K562 (cell line): ENCODE data around the gene ENHO. TPM values are rescaled to one million over a fixed set of nuclear protein-coding genes. Genes with fewer than 3 reads are reported as not detected.

ENCODE experiments used
- ATAC-seq: fragments of 200-7000 bp; cut with Tn5 transposase; 3 replicates; pipeline ENCODE4 v1.9.1; 2020; ENCODE audit warnings: moderate library complexity
- BruUV-seq: library from RNA; stranded (reverse); fragments of 400-500 nt; replicated peaks from 2 replicates; lab custom pipeline; 2021; lab: Mats Ljungman, UMichigan
- CTCF ChIA-PET: fragments of 300-600 bp; formaldehyde crosslinking; extraction: SDS; loops from one replicate; lab custom pipeline; 2021; ENCODE audit warnings: low intra/inter-chr PET ratio; lab: Yijun Ruan, JAX
- POLR2A ChIA-PET: fragments of 300-600, 350-650 bp; sonication (Branson Sonifier 250); formaldehyde crosslinking; extraction: SDS; loops from one replicate; lab custom pipeline; 2021; ENCODE audit warnings: antibody characterized with exemption, inconsistent platforms; lab: Yijun Ruan, JAX
- DNase-seq, 4 experiments: peaks; one replicate each; pipeline versions ENCODE4 v3.0.0 to v3.0.0-alpha.2; 2011 to 2018; ENCODE audit warnings: low spot score in 3 of 4, mixed read lengths in 3 of 4; ENCODE audit errors: extremely low read depth in 1 of 4
- FAIRE-seq: peaks from 2 replicates; lab custom pipeline; 2011; peaks lifted over from hg19 to GRCh38; lab: Jason Lieb, UNC
- H2AFZ ChIP-seq: 2 replicates; pipeline ENCODE4 v1.6.0; 2011; ENCODE audit warnings: low read depth, low read length, control low read depth, inconsistent platforms
- H3K27ac ChIP-seq: fragments of 200-600 bp; 3 replicates; pipeline ENCODE4 v1.8.0; 2011; ENCODE audit warnings: low read depth, mild to moderate bottlenecking, control low read depth, inconsistent platforms, low read length, moderate library complexity, mixed read lengths; ENCODE audit errors: extremely low read depth
- H3K27me3 ChIP-seq, 2 experiments: fragments of 300-600 bp in 1 of 2; 2 replicates in 1 of 2; 3 replicates in 1 of 2; pipeline versions ENCODE4 v1.6.0 to v1.8.0; 2011; ENCODE audit warnings: inconsistent platforms in 2 of 2, low read length in 2 of 2, mild to moderate bottlenecking in 1 of 2, mixed read lengths in 1 of 2, moderate library complexity in 1 of 2; ENCODE audit not compliant: control insufficient read depth in 2 of 2, insufficient read depth in 2 of 2
- H3K36me3 ChIP-seq: fragments of 300-600 bp; 3 replicates; pipeline ENCODE4 v1.8.0; 2011; ENCODE audit warnings: mild to moderate bottlenecking, low read length, inconsistent platforms; ENCODE audit not compliant: control insufficient read depth, insufficient read depth
- H3K4me1 ChIP-seq, 2 experiments: fragments of 200-600 bp in 1 of 2; replicated peaks in 1 of 2; 2 replicates in 1 of 2; 3 replicates in 1 of 2; pipeline versions ENCODE4 v1.5.1 to v1.8.0; 2011; ENCODE audit warnings: inconsistent platforms in 2 of 2, low read length in 2 of 2, mild to moderate bottlenecking in 1 of 2, mixed read lengths in 1 of 2, moderate library complexity in 1 of 2; ENCODE audit not compliant: control insufficient read depth in 2 of 2, insufficient read depth in 2 of 2
- H3K4me2 ChIP-seq: 2 replicates; pipeline ENCODE4 v1.6.1; 2011; ENCODE audit warnings: low read length, control low read depth, inconsistent platforms, mixed read lengths; ENCODE audit not compliant: insufficient read depth
- H3K4me3 ChIP-seq: fragments of 200-600 bp; sonication (generic), shearing (Covaris generic); 2 replicates; pipeline ENCODE4 v1.5.1; 2016; ENCODE audit warnings: control low read depth, inconsistent platforms
- H3K79me2 ChIP-seq: fragments of 200-600 bp; 3 replicates; pipeline ENCODE4 v1.8.0; 2011; ENCODE audit warnings: low read length, inconsistent platforms; ENCODE audit not compliant: control insufficient read depth, insufficient read depth
- H3K9ac ChIP-seq, 2 experiments: 2 replicates each; pipeline versions ENCODE4 v1.6.0 to v1.6.1; 2011; ENCODE audit warnings: low read depth in 2 of 2, low read length in 2 of 2, control low read depth in 1 of 2, inconsistent platforms in 1 of 2, mild to moderate bottlenecking in 1 of 2, mixed read lengths in 1 of 2; ENCODE audit not compliant: insufficient read depth in 1 of 2
- H3K9me1 ChIP-seq: one replicate; pipeline ENCODE4 v1.6.0; 2011; ENCODE audit warnings: inconsistent platforms, mild to moderate bottlenecking, low read length, moderate library complexity; ENCODE audit not compliant: control insufficient read depth, insufficient read depth
- H3K9me3 ChIP-seq: replicated peaks from 2 replicates; pipeline ENCODE4 v1.5.1; 2011; ENCODE audit warnings: low read depth, low read length, inconsistent platforms; ENCODE audit not compliant: control insufficient read depth, insufficient read depth
- H4K20me1 ChIP-seq: replicated peaks from 2 replicates; pipeline ENCODE4 v1.6.1; 2011; ENCODE audit warnings: low read length, inconsistent platforms, mixed read lengths; ENCODE audit not compliant: control insufficient read depth, insufficient read depth
- RAD51 ChIP-seq: fragments of 450-650 bp; IDR thresholded peaks from 2 replicates; pipeline ENCODE4 v1.7.1; 2016; ENCODE audit warnings: low read depth, mild to moderate bottlenecking, borderline replicate concordance
- SP2 ChIP-seq: IDR thresholded peaks from 2 replicates; pipeline ENCODE4 v1.6.1; 2011; ENCODE audit warnings: mild to moderate bottlenecking, low read depth, low read length, moderate library complexity; ENCODE audit not compliant: poor library complexity, severe bottlenecking; ENCODE audit errors: extremely low read depth
- THAP12 ChIP-seq: fragments of 250-450 bp; sonication (Bioruptor Pico); IDR thresholded peaks from 2 replicates; pipeline ENCODE4 v1.9.0; 2021; ENCODE audit warnings: mild to moderate bottlenecking, inconsistent platforms
- ZFP36 ChIP-seq: fragments of 150-350 bp; IDR thresholded peaks from 2 replicates; pipeline ENCODE4 v1.6.1; 2018; ENCODE audit warnings: low read length, low read depth; ENCODE audit not compliant: partially characterized antibody
- WGBS: fragments of 100-300 bp; shearing (Covaris generic); methylation state at CpG from one replicate; pipeline ENCODE4 v1.1.6; 2016; ENCODE audit warnings: low coverage, mixed read lengths; ENCODE audit not compliant: insufficient coverage; ENCODE audit errors: missing lambda C conversion rate; 5-methylcytosine and 5-hydroxymethylcytosine counted together
- in situ Hi-C: fragments of 300-500 bp; cut with MboI; formaldehyde crosslinking; loops from 4 replicates; pipeline ENCODE4 v1.15.0; 2018; ENCODE audit warnings: inconsistent platforms, mixed read lengths
- intact Hi-C: fragments of 100-400 bp; cut with micrococcal nuclease; formaldehyde crosslinking; loops from 2 replicates; pipeline ENCODE4 v1.14.2; 2022
- polyA plus RNA-seq, 8 experiments: library from polyadenylated mRNA; depleted of rRNA in 4 of 8; stranded (reverse) in 5 of 8; unstranded in 3 of 8; fragments of >200 nt; fragmentation: Nextera tagmentation in 2 of 8; fragmentation: Illumina TruSeq in 1 of 8; extraction: Ambion mirVana in 2 of 8; extraction: Trizol in 1 of 8; gene quantifications; 2 replicates each; pipeline versions ENCODE4 v1.2.1 to v1.2.3, GENCODE V29; 2011 to 2014; ENCODE audit warnings: inconsistent platforms in 1 of 8, missing spikeins in 1 of 8
- total RNA-seq, 7 experiments: library from RNA; depleted of rRNA in 6 of 7; stranded (reverse); fragments of >200 nt in 6 of 7; fragmentation: Illumina TruSeq in 2 of 7; extraction: Trizol in 2 of 7; gene quantifications; 2 replicates each; pipeline versions ENCODE4 v1.2.1 to v1.2.3, GENCODE V29; 2011 to 2021; ENCODE audit warnings: low replicate concordance in 1 of 7

ENHO gene
- total and polyA plus RNA-seq, 9 of the 15 experiments (the other 6 are each of a cell fraction or from before 2014, with no cell fraction given), result 0.24 TPM; not detected in 8

GRCh38 chr9:34550681-34551270 lies 28.0 kb upstream of the ENHO start:
- Histone ChIP-seq H2AFZ (no peak overlapping the region), H3K9me1 (no peaks in the 10 kb centered on the region), H3K4me2 (no peak overlapping the region), H3K4me3 (no peak overlapping the region), H3K9ac (no peak overlapping the region), H3K27me3 (peaks cover 0 to 44% of the 10 kb centered on the region in 2 experiments; a peak in 3 of 5 replicates), H3K4me1 (peaks cover 0 to 5% of the 10 kb centered on the region in 2 experiments; a peak in 1 of 5 replicates), H4K20me1 (peaks cover 9% of the 10 kb centered on the region; the same call in 1 of the 2 replicates), H3K27ac (no peak overlapping the region), H3K9me3 (no peaks in the 10 kb centered on the region), H3K79me2 (no peaks in the 10 kb centered on the region), H3K36me3 (no peaks in the 10 kb centered on the region)
- DNase-seq (no peak), FAIRE-seq (no peak), ATAC-seq (no peak)
- intact Hi-C loops (no loop called here), in situ Hi-C loops (no loop called here)
- TF ChIP-seq RAD51 (no peak), SP2 (no peak), ZFP36 (peak; percentile 39), THAP12 (no peak)
- ChIA-PET POLR2A (interaction anchor here (0.6 kb wide), 1 partner anchor 18 kb away, joined by 4 read pairs; no protein-coding TSS in a partner anchor), CTCF (no interaction called here)
- 0% methylated on average over 3 of the region's 5 CpGs for WGBS
- no TSS peak for BruUV-seq
